Activated T-cell treated with anti-CD3 and anti-CD28 coated beads for 24 hours (primary cell): ENCODE measurements around the gene ATP6V0A1.
"Not testable (repeated sequence)": the region's sequence is repeated elsewhere in the genome, so short reads cannot be mapped to it uniquely, and the experiment has no call there.

Experiments
- DNase-seq: peaks from one replicate; pipeline ENCODE4 v3.0.0-alpha.2; 2020; ENCODE audit warnings: low read depth

The ATP6V0A1 gene

DNA sequence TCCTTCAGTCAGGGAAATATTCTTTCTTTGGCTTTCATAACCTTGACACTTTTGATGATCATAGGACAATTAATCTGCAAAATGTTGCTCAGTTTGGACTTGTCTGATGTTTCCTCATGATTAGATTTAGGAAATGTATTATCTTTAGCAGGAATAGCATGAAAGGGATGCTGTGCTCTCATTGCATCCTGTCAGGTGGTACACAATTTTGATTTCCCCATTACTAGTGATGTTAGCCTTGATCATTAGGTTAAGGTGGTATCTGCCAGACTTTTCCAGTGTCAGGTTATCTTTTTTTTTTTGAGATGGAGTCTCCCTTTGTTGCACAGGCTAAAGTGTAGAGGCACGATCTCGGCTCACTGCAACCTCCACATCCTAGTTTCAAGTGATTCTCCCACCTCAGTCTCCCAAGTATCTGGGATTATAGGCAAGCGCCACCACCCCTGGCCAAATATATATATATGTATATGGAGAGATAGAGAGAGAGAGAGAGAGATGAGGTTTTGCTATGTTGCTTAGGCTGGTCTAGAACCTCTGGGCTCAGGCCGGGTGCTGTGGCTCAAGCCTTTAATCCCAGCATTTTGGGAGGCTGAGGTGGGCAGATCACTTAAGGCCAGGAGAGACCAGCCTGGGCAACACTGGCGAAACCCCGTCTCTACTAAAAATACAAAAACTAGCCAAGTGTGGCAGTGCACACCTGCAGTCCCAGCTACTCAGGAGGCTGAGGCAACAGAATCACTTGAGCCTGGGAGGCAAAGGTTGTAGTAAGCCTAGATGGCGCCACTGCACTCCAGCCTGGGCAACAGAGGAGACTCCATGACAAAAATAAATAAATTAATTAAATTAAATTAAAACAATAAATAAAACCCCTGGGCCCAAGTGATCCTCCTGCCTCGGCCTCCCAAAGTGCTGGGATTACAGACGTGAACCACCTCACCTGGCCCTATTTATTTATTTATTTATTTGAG, 19.8 kb upstream of the ATP6V0A1 start:
- no peak for DNase-seq

DNA sequence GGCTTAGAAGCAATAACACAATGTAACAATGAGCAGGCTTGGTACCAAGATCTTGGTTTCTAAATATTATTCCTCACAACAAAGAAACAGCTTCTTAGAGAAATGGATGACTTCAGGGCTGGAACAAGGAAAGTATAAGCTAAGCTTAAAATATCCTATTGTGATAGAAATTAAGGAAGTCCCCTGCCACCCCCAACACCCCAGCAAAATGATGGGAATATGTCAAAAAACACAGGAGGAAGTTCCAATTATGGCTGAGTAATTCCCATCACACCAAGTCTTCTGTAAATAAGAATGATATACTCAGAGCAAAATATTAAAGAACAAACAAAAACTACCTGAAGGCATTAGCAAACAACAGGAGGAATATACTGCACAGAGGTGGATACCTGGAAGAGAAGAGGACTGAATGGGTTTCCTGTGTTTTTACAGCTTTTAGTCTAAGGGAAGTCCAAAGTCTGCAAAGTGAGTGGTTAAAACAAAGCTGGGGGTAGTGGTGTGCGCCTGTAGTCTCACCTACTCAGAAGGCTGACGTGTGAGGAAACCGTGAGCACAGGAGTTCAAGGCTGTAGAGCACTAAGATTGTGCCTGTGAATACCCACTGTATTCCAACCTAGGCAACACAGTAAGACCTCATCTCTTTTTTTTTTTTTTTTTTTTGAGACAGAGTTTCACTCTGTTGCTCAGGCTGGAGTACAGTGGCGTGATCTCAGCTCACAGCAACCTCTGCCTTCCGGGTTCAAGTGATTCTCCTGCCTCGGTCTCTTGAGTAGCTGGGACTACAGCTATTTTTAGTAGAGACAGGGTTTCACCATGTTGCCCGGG, 17.1 kb upstream of the ATP6V0A1 start:
- no peak for DNase-seq

DNA sequence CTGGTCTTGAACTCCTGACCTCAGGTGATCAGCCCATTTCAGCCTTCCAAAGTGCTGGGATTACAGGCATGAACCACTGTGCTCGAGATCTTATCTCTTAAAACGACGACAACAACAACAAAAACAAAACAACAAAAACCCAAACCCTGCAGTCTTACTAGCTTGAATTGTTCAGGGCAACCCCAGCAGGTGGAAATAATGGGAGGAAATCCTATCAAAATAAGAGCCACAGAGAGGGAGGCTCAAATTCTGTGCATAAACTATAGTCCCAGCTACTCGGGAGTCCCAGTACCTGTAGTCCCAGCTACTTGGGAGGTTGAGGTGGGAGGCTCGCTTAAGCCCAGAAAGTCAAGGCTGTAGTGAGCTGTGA, 16.5 kb upstream of the ATP6V0A1 start:
- DNase-seq: no peak

DNA sequence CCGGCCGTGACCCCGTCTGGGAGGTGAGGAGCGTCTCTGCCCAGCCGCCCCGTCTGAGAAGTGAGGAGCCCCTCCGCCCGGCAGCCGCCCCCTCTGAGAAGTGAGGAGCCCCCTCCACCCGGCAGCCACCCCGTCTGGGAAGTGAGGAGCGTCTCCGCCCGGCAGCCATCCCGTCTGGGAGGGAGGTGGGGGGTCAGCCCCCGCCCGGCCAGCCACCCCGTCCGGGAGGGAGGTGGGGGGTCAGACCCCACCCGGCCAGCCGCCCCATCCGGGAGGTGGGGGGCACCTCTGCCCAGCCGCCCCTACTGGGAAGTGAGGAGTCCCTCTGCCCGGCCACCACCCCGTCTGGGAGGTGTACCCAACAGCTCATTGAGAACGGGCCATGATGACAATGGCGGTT, 9.5 kb upstream of the ATP6V0A1 start:
- DNase-seq: not testable (repeated sequence)

DNA sequence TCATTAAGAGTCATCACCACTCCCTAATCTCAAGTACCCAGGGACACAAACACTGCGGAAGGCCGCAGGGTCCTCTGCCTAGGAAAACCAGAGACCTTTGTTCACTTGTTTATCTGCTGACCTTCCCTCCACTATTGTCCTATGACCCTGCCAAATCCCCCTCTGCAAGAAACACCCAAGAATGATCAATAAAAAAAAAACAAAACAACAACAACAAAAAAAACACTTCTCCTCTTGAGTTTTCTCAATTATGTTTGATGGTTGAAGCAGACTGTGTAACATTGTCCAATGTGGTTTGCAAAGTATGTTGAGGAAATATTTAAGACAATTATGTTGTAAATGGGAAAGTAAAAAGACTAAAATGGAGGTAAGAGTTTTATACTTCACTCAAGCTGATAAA, 8.8 kb upstream of the ATP6V0A1 start:
- DNase-seq: not testable (repeated sequence)

DNA sequence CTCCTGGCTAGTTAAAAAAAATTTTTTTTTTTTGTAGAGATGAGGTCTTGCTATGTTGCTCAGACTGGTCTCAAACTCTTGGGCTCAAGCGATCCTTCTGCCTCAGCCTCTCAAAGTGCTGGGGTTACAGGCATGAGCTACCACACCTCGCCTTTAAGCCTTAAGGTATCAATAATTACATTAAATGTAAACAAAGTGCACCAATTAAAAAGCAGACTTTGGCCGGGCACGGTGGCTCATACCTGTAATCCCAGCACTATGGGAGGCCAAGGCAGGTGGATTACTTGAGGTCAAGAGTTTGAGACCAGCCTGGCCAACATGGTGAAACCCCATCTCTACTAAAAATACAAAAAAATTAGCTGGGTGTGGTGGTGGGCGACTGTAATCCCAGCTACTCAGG, 7.4 kb upstream of the ATP6V0A1 start:
- not testable (repeated sequence) for DNase-seq

DNA sequence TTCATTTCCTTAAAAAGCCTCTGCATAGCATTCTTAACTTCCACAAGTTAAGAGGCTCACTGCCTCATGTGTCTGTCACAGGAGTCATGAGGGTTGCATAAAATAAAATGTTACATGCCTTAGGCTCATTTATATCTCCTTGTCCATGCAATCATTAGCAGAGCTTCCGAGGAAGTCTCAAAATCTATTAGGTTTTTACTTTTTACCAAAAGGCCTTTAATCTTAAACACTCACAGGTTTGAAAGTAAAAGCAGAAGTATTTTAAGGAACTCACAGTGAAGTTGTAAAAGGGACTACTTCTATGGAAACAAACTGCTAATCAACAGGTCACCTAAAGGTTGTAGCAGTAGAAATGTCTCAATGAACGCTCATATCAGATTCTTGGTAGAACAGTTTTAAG, 5.2 kb upstream of the ATP6V0A1 start:
- no peak for DNase-seq

DNA sequence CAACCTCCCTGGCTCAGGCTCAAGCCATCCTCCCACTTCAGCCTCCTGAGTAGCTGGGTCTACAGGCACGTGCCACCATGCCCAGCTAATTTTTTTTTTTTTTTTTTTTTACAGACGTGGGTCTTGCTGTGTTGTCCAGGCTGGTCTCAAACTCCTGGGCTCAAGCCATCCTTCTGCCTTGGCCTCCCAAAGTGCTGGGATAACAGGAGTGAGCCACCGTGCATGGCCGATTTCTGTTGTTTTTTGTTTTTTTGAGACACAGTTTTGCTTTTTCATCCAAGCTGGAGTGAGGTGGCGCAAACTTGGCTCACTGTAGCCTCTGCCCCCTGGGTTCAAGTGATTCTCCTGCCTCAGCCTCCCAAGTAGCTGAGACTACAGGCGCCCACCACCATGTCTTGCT, 3.7 kb upstream of the ATP6V0A1 start:
- not testable (repeated sequence) for DNase-seq

DNA sequence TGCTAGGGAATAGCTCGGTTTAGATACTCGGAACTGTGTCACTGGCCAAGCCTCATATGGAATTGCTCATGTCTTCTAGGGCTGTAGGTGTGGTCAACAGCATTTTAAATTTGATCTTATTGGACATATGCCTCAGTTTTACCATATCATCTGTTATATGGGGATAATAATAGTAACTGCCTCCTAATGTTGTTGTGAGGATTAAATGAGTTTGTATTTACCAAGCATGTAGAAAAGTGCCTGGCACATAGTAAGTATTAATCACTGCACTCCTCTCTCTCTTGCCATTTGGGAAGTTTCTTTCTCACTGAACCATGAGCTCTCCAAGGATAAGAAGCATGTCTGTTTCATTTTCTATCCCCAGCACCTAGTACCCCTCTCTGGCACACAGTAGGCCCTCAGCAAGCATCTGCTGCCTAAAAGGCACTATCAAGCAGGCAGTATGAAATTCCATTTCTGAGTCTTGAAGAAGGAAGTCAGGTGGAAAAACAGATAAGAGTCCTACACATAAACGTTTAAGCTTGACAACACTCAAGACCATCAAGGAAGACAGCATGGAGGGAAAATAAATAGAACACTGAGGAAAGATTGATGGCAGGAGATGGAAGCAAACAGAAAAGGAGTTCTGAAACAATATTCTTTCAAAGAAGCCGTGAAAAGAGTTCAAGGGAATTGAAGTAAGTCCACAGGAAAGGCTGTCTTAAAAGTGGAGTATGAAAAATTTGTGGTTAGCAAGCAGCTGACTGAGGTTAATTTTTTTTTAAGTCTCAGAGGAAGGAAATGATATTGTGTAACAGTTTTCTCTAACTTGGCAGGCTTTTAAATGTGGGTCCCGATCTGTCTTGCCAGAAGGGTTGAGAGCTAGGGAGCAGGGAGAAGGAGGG, 2.2 kb upstream of the ATP6V0A1 start:
- no peak for DNase-seq

DNA sequence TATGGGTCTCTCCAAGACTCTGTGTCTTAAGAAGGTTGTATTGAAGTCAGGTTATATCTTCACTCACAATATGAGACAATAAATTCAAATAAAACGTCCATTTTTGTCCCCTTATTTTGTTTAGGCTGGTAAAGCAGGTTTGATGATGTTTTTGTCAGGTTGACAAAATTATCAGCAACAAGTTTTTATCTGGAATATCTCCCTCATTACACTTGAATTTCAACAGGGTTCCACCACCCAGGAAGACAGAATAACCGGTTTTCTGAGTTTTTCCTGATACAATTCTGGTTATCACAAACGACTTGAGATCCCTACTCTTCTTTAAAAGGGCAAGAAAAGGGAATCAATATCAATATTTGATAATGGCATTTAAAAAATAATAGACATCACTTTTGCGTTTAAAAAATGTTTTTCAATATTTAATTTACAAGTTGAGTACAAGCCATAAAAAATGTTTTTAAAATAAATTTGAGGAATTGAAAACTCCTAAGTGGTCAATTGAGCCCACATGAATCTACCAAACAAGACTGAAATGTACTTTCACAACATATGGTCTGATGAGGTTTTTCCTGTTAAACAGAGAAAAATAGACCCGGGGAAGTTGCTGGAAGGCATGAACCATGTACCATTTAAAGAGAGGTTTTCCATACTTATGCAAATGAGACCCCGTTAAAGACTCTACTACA, 1.4 kb upstream of the ATP6V0A1 start:
- DNase-seq: no peak

DNA sequence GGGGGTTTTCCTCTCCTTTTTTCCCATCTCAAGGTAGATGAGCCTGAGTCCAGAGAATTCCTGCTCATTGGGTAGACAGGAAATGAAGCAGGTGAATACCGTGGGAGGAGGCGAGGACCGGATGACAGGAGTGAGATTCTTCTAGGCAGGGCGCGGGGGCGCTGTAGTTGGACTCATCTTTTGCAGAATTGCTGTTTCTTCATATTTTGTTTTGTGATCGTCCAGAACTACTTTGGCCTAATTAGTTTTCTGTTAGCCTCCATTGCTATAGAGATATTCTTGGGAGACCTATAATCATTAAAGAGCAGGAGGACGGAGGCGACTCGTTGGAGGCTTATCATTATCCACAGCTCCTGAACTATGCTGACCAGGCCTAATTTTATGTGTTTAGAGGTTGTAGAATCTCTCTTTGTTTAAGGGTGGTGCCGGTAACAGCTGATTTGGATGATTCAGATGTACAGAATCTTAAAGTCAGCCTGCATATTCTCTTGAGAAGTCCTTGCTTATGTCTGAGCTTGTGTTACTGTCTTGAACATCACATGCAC, 650 bp downstream of the ATP6V0A1 start:
- no peak for DNase-seq

DNA sequence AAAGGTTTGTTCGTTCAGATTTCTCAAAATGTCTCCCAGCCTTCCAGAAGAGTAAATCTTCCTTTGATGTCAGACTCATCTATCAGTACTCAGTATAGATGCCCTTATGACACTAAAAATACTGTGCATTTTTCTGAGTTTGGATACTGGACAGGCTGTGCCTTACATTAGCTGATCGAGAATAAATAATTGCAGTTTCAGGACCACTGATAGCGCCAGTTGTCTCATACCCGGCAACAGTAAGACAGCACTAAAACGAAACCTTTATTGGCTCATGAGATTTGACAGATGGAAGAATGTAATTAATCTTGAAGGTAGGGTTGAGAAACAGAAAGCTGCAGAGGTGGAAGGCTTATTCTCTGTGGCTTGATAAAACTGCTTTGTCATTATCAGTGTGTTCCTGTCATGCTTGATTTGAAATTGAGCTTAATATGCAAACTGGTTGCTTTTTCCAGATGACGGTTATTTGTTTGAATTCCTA, 1.2 kb downstream of the ATP6V0A1 start:
- no peak for DNase-seq

DNA sequence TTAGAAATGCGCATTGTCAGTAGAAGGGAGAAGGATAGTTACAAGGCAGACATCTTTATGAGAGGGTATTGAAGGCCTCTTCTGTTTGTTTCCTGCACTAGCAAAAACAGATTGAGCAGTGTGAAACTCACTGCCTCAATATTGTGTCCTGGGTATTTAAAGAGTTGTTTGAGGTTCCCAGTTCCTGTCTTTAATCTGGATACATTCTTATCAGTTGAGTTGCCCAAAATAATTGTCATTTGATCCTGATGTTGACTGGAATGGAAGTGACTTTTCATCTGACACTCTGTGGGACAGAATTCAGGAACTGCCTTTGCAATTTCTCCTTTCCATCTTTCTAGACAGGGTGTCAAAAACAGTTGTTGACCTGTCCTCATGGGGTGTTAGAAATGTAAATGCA, 1.7 kb downstream of the ATP6V0A1 start:
- DNase-seq: no peak

DNA sequence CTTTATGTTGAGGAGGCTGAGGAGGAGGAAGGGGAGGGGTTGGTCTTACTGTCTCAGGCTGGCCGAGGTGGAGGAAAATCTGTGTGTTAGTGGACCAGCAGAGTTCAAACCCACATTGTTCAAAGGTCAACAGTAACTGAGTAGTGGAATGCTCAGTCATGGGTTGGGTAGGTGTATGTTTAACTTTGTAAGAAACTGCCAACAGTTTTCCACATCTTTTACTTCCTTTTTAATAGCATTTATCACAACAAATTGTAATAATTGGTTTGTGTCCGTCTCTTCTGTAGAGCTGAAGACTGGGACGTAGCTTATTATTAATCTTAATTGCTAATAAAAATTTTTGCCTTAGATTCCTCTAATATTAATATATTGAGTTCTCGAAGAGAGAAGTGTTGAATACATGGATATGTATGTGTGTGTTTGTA, 5.3 kb downstream of the ATP6V0A1 start:
- DNase-seq: no peak

DNA sequence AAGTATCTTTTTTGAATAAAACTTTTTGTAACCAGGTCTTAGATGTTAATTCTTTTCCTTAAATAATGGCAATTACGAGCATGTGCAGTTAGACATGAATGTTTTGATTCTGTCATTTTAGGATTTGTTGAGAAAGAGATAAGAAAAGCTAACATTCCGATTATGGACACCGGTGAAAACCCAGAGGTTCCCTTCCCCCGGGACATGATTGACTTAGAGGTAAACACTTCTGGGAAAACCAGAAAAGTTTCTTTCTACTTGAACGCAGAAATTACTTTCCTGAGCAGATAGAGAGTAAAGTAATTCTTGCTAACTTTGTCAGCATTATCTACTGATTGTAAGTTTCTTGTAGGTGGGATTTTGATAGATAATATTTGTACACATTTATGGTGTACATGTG, 9.2 kb downstream of the ATP6V0A1 start:
- DNase-seq: no peak

DNA sequence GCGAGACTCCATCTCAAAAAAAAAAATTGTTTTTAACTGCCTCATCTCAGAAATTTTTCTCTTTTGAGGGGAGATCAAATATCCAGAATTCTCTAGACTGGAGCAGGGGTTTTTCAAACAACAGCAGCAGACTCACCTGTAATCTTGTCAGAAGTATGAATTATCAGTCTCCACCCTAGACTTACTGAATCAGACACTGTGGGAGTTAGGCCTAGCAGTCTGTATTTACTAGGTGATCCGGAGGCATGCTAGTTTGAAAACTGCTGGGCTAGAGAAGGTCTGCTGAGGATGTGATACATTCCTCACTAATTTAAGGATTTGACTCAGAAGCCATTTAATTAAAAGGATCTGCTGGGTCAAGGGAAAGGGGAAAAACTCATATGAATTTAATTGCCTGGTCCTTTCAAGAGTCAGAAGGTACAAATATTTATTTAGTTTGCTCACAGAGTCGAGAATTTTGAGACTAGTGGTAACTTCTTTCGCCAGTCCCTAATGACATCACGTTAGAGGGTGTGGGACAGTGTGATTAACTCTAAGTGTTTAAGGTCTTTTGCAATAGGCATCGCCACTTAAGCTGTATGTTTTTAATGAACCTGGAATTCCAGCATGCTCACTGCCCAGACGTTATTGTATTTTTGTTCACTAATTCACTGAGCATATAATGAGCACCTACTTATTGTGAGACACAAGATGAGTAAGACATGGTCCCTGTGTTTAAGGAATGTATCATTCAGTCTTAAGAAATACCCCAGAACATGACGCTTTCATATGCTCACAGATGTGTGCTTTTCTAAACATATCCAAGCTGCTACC, 14.2 kb downstream of the ATP6V0A1 start:
- no peak for DNase-seq

DNA sequence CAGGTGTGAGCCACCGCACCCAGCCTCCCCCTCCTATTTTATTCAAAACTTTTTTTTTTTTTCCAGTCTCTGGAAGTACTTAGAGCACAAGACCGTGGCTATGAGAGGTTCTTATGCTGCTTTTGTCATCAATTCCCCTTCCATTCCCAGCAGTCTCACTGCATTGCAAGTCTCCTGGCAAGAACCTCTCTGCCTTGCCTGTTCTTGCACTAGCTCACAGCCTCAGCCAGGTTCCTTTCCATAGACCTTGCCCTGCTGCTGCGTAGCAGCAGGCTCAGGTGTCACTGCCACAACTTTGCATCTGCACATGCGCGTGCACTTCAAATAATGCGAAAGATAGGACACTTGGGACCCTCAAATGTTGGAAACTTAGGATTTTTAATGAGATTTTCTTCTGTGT, 15.6 kb downstream of the ATP6V0A1 start:
- no peak for DNase-seq

DNA sequence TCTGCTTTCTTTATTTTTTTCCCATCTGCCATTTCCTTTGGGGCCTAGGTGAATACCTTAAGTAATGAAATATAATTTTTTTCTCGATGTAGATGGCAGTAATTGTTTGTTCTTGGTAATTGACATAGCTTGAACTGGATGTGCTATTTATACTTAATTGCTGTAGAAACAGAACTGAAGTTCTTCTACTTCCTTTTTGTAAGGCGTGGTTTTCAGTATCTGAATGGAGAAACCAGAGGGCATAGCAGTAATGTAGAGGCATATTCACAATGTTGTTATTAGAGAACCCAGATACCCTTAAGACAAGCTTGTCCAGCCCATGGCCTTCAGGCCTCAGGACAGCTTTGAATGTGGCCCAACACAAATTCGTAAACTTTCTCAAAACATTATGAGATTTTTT, 16.4 kb downstream of the ATP6V0A1 start:
- no peak for DNase-seq

DNA sequence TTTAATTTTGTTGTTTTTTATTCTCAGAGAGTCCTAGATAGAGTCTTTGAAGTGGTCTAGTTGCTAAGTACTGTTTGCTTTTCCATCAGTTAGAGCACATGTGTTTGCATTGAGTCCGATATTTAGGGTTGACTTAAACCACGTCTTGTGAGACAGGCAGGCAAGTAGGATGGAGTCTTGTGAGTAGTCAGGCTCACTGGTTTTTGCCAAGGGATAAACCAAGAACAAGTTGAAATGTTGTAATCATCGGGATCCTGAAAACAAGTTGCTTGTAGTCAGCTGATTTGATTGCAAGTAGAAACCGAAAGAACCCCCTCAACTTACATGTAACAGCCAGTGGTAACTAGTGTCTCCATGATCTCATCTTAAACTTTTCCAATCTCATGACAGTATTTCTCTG, 17.2 kb downstream of the ATP6V0A1 start:
- no peak for DNase-seq

DNA sequence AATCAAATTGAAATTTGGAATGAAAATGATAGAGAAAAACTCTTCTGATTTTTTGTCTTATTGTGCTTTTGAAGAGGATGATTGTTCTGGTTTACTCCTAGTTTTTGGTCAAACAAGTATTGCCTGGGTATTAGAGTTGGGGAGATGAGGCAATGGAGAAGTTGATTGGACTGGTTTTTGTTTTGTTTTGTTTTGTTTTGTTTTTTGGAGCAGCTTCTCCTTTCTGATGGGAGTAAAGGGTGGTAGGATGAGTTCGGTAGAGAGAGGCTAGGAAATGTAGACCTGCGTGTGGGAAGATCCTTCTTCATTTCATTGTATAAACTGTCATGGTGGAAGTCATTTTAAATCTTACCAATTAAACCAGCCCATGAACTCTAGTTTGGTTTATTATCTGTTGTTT, 17.7 kb downstream of the ATP6V0A1 start:
- DNase-seq: no peak
